Lower leg skin (tissue), 3 donors: ENCODE results near the gene ESF1.

ENCODE experiments used
- POLR2A ChIP-seq, 2 donors: fragments of 450-650 bp; IDR thresholded peaks; one replicate each; pipeline ENCODE4 v1.6.1; 2016 to 2017; ENCODE audit warnings: antibody characterized with exemption in 2 of 2, mild to moderate bottlenecking in 1 of 2, moderate library complexity in 1 of 2
- TF ChIP-seq, protein P1 (sequence below), 3 donors: fragments of 450-650 bp; IDR thresholded peaks; one replicate each; pipeline ENCODE4 v1.5.1; 2016; ENCODE audit warnings: antibody characterized with exemption in 3 of 3, mild to moderate bottlenecking in 3 of 3, moderate library complexity in 2 of 3

DNA sequence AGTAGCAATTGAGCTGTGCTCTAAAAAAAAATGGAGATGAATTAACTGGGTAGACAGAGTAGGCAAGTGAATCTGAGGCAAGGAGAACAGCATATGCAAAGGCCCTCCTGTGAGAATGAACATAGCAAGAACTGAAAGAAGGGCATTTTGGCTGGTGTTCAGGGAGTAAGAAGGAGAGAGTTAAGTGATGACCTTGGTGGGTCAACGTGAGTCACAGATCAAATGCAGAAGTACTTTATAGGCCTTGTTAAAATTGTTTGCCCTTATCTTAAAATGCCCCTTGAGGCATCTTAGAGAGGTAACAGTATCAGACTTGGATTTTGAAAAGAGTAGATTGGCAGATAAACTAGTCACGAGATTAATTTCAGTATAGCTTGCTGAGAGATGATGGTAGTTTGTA, 24.7 kb upstream of the ESF1 start:
- TF ChIP-seq, protein P1, sequence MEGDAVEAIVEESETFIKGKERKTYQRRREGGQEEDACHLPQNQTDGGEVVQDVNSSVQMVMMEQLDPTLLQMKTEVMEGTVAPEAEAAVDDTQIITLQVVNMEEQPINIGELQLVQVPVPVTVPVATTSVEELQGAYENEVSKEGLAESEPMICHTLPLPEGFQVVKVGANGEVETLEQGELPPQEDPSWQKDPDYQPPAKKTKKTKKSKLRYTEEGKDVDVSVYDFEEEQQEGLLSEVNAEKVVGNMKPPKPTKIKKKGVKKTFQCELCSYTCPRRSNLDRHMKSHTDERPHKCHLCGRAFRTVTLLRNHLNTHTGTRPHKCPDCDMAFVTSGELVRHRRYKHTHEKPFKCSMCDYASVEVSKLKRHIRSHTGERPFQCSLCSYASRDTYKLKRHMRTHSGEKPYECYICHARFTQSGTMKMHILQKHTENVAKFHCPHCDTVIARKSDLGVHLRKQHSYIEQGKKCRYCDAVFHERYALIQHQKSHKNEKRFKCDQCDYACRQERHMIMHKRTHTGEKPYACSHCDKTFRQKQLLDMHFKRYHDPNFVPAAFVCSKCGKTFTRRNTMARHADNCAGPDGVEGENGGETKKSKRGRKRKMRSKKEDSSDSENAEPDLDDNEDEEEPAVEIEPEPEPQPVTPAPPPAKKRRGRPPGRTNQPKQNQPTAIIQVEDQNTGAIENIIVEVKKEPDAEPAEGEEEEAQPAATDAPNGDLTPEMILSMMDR (IDR thresholded peaks at IDR 0.05), result no peak
- TF ChIP-seq POLR2A (IDR thresholded peaks at IDR 0.05), result no peak
